Measurements from ENCODE around the gene PZP. TPM values are rescaled to one million over a fixed set of nuclear protein-coding genes. Genes with fewer than 3 reads are reported as not detected.

Gene PZP
- total RNA-seq, 1 experiment from 2014 or later = not detected

DNA sequence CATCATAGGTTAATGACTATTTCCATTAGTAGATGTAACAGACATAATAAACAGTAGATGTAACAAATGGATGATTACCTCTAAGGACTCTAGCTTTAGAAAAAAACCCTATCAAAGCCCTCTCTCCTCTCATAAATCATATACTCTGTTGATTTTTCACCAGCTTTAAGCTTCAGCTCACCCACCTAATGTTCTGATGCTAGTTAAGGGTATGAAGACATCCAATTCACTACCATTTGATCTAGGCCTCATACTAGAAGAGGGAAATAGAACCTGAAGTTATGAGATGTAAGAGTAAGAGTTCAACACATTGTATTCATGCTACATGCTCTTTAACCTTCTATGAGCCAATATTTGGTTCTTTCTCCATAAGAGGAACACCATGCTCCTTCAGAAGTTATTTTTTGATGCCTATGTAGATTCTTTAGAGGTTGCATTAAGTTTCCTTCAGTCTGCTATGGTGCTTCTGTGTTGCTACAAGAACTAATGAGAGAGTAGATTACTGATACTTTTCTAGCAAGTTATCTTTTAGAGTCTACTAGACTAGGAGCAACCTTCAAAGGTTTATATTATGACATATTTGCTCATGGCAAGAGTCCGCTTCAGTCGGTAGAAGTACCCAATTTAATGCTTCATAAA lies 108.5 kb downstream of the PZP start:
- no peak overlapping the region for H2BK120ac ChIP-seq (ENCODE audit: low read depth, low read length, poor library complexity, severe bottlenecking)
- H2AFZ ChIP-seq (ENCODE audit: low read length) = no peak overlapping the region
- TF ChIP-seq, protein P1, sequence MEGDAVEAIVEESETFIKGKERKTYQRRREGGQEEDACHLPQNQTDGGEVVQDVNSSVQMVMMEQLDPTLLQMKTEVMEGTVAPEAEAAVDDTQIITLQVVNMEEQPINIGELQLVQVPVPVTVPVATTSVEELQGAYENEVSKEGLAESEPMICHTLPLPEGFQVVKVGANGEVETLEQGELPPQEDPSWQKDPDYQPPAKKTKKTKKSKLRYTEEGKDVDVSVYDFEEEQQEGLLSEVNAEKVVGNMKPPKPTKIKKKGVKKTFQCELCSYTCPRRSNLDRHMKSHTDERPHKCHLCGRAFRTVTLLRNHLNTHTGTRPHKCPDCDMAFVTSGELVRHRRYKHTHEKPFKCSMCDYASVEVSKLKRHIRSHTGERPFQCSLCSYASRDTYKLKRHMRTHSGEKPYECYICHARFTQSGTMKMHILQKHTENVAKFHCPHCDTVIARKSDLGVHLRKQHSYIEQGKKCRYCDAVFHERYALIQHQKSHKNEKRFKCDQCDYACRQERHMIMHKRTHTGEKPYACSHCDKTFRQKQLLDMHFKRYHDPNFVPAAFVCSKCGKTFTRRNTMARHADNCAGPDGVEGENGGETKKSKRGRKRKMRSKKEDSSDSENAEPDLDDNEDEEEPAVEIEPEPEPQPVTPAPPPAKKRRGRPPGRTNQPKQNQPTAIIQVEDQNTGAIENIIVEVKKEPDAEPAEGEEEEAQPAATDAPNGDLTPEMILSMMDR (conservative IDR thresholded peaks at IDR 0.05) = no peak
- no peak overlapping the region for H2BK20ac ChIP-seq (ENCODE audit: low read depth, low read length, poor library complexity, severe bottlenecking)
- Mint-ChIP-seq H3K27me3 (ENCODE audit: low read depth) (no peaks in the 10 kb centered on the region), H3K36me3 (ENCODE audit: insufficient read depth in 1 of 3, low read depth in 3 of 3) (no peaks in the 10 kb centered on the region), H3K27ac (no peak overlapping the region), H3K4me3 (no peak overlapping the region), H3K9me3 (no peaks in the 10 kb centered on the region), H3K4me1 (no peaks in the 10 kb centered on the region; a peak in 1 of 4 replicates)
- H3K79me1 ChIP-seq (ENCODE audit: insufficient read depth, low read depth, low read length, poor library complexity, severe bottlenecking) = no peaks in the 10 kb centered on the region
- no peak overlapping the region for H2AK5ac ChIP-seq (ENCODE audit: insufficient read length, low read length)
- no peak overlapping the region for H3K4me2 ChIP-seq (ENCODE audit: insufficient read depth, insufficient read length, low read length)
- no peaks in the 10 kb centered on the region; the same call in 1 of the 2 replicates for H3K27me3 ChIP-seq (ENCODE audit: insufficient read depth, low read length)
- H3K79me2 ChIP-seq (ENCODE audit: insufficient read depth, low read length) = no peaks in the 10 kb centered on the region
- no peak overlapping the region for H3K18ac ChIP-seq (ENCODE audit: insufficient read length, low read depth, low read length)
- no peaks in the 10 kb centered on the region for H4K20me1 ChIP-seq (ENCODE audit: control insufficient read depth, insufficient read depth, insufficient read length)
- H3T11ph ChIP-seq (ENCODE audit: low read length) = no peak overlapping the region
- no peaks in the 10 kb centered on the region for H3K4me1 ChIP-seq (ENCODE audit: insufficient read depth, low read length)
- H2BK12ac ChIP-seq (ENCODE audit: insufficient read length, low read depth, low read length) = no peak overlapping the region
- H4K5ac ChIP-seq (ENCODE audit: insufficient read length, low read depth, low read length) = no peak overlapping the region
- H3K9ac ChIP-seq (ENCODE audit: extremely low read depth, insufficient read length, low read length) = no peak overlapping the region
- no peak for DNase-seq
- WGBS (ENCODE audit: extremely low coverage, insufficient read length, low lambda C conversion rate) = no CpG with 5 or more reads among the region's 2 CpGs
- H3K56ac ChIP-seq (ENCODE audit: insufficient read length, low read depth, low read length) = no peak overlapping the region
- no peak overlapping the region for H3K14ac ChIP-seq (ENCODE audit: insufficient read depth, low read length)
- H3K23ac ChIP-seq (ENCODE audit: insufficient read length, low read depth, low read length) = no peak overlapping the region
- no peak overlapping the region for H4K91ac ChIP-seq (ENCODE audit: insufficient read length, low read depth, low read length)
- H3K23me2 ChIP-seq (ENCODE audit: insufficient read length, low read depth, low read length, poor library complexity, severe bottlenecking) = no peaks in the 10 kb centered on the region
- no peak overlapping the region for H3K4ac ChIP-seq (ENCODE audit: low read depth, low read length)
- H2BK15ac ChIP-seq (ENCODE audit: low read depth, low read length) = no peak overlapping the region
- no peaks in the 10 kb centered on the region for H3K9me3 ChIP-seq (ENCODE audit: control insufficient read depth, low read depth, low read length)
- H3K27ac ChIP-seq (ENCODE audit: insufficient read length, low read depth, low read length) = no peak overlapping the region
- no peak overlapping the region for H4K8ac ChIP-seq (replicated peaks; ENCODE audit: insufficient read length, low read depth, low read length)
- no peak overlapping the region for H2BK5ac ChIP-seq (ENCODE audit: insufficient read length, low read length)

Small RNAs within 50 kb of the gene (microRNA-seq; reads per million reads assigned to microRNA genes)
- gene MIR1244-3 (ENCODE audit: borderline microRNAs expressed) = not detected

Other genes starting within 250 kb of the PZP start
- gene KLRG1, start 218.8 kb downstream of the PZP start, total RNA-seq (2021) = 2.1 and 2.5 TPM in 2 replicates
- 0.94 and 1.2 TPM in 2 replicates for gene A2M, start 92.5 kb downstream of the PZP start, total RNA-seq (2021)

Measured in H9 (cell line).